Neural progenitor cell (in vitro differentiated cells): Measurements from ENCODE around the gene IL15. TPM values are rescaled to one million over a fixed set of nuclear protein-coding genes. Genes with fewer than 3 reads are reported as not detected.

Experiments used
- DNase-seq: peaks from one replicate; pipeline ENCODE4 v3.0.0-alpha.2; 2016; ENCODE audit warnings: low spot score
- H2AFZ ChIP-seq: fragments of 200-600 bp; sonication (generic); replicated peaks from 2 replicates; pipeline ENCODE4 v1.6.1; 2016; ENCODE audit warnings: antibody characterized with exemption
- H3F3A ChIP-seq: fragments of 200-600 bp; sonication (generic); 2 replicates; pipeline ENCODE4 v1.6.1; 2016; ENCODE audit warnings: antibody characterized with exemption, low read depth
- H3K27ac ChIP-seq: fragments of 200-600 bp; sonication (generic); 2 replicates; pipeline ENCODE4 v1.5.1; 2016; ENCODE audit warnings: mild to moderate bottlenecking
- H3K27me3 ChIP-seq: fragments of 200-600 bp; sonication (generic); 2 replicates; pipeline ENCODE4 v1.6.1; 2016; ENCODE audit warnings: mild to moderate bottlenecking, moderate library complexity
- H3K36me3 ChIP-seq: fragments of 200-600 bp; sonication (generic); 2 replicates; pipeline ENCODE4 v1.5.1; 2016
- H3K4me1 ChIP-seq: fragments of 200-600 bp; sonication (generic); 2 replicates; pipeline ENCODE4 v1.6.1; 2016; ENCODE audit warnings: mixed run types
- H3K4me2 ChIP-seq: fragments of 200-600 bp; sonication (generic); 2 replicates; pipeline ENCODE4 v1.6.1; 2016
- H3K4me3 ChIP-seq: fragments of 200-600 bp; sonication (generic); 2 replicates; pipeline ENCODE4 v1.5.1; 2016
- H3K79me2 ChIP-seq: fragments of 200-600 bp; sonication (generic); 2 replicates; pipeline ENCODE4 v1.6.1; 2016; ENCODE audit warnings: low read depth
- H3K9ac ChIP-seq: fragments of 200-600 bp; sonication (generic); 2 replicates; pipeline ENCODE4 v1.6.1; 2016
- H3K9me3 ChIP-seq: fragments of 200-600 bp; sonication (generic); 2 replicates; pipeline ENCODE4 v1.5.1; 2016; ENCODE audit warnings: low read depth
- H4K20me1 ChIP-seq: fragments of 200-600 bp; sonication (generic); 2 replicates; pipeline ENCODE4 v1.6.1; 2016; ENCODE audit warnings: low read depth
- H3K27ac Mint-ChIP-seq: 3 replicates; pipeline ENCODE4 v1.8.0; 2021; ENCODE audit warnings: mixed read lengths
- H3K27me3 Mint-ChIP-seq: 2 replicates; pipeline ENCODE4 v1.8.0; 2022; ENCODE audit warnings: low read depth, mild to moderate bottlenecking, inconsistent platforms, moderate library complexity, mixed read lengths; ENCODE audit not compliant: insufficient read depth
- H3K36me3 Mint-ChIP-seq: 3 replicates; pipeline ENCODE4 v1.8.0; 2021; ENCODE audit warnings: mixed read lengths
- H3K4me1 Mint-ChIP-seq: 3 replicates; pipeline ENCODE4 v1.8.0; 2021; ENCODE audit warnings: mixed read lengths
- H3K4me3 Mint-ChIP-seq: 3 replicates; pipeline ENCODE4 v1.8.0; 2021; ENCODE audit warnings: mild to moderate bottlenecking, moderate library complexity, mixed read lengths
- H3K9me3 Mint-ChIP-seq: 3 replicates; pipeline ENCODE4 v1.8.0; 2020; ENCODE audit warnings: mixed read lengths
- CTCF ChIP-seq: fragments of 200-600 bp; sonication (generic); IDR thresholded peaks from 2 replicates; pipeline ENCODE4 v1.5.1; 2017; ENCODE audit warnings: antibody characterized with exemption, mild to moderate bottlenecking
- EZH2 ChIP-seq: fragments of 200-600 bp; sonication (generic); IDR thresholded peaks from 2 replicates; pipeline ENCODE4 v1.6.1; 2017; ENCODE audit warnings: antibody characterized with exemption, mild to moderate bottlenecking, moderate library complexity
- EZH2phosphoT487 ChIP-seq: fragments of 200-600 bp; sonication (generic); IDR thresholded peaks from 2 replicates; pipeline ENCODE4 v1.6.1; 2017; ENCODE audit warnings: antibody characterized with exemption
- total RNA-seq: library from RNA; depleted of rRNA; stranded (reverse); fragments of >200 nt; gene quantifications from 2 replicates; pipeline ENCODE4 v1.2.3, GENCODE V29; 2015; ENCODE audit warnings: low replicate concordance

Gene IL15
- total RNA-seq, 1 donor from 2014 or later = not detected

DNA sequence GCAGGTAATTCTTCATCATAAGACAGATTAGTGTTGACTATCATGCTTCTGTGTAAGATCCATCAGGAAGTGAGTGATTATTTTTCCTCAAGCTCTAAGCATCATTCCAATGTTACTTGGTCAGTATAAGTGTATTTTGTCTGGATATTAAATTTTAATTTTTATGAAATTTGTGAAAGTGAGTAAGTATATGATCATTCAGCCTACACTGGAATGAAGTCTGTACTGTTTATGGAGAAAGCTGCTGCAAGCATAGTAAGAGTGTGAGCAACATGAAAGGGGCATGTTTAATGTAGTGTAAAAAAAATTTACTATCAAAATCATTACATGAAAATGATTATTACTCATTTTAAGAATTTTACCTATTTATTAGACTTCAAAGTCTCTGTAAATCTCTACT, 84.8 kb downstream of the IL15 start:
- Histone ChIP-seq H3K27ac (no peak overlapping the region), H3K9ac (no peak overlapping the region), H3K4me1 (no peaks in the 10 kb centered on the region), H3K27me3 (no peaks in the 10 kb centered on the region), H3K4me2 (no peak overlapping the region), H3K4me3 (no peak overlapping the region), H3K9me3 (no peaks in the 10 kb centered on the region), H3F3A (no peaks in the 10 kb centered on the region), H3K79me2 (no peaks in the 10 kb centered on the region), H3K36me3 (no peaks in the 10 kb centered on the region), H2AFZ (no peak overlapping the region), H4K20me1 (no peaks in the 10 kb centered on the region)
- Mint-ChIP-seq H3K27me3 (no peaks in the 10 kb centered on the region), H3K36me3 (no peaks in the 10 kb centered on the region), H3K4me3 (no peak overlapping the region), H3K4me1 (no peaks in the 10 kb centered on the region), H3K27ac (no peak overlapping the region), H3K9me3 (peaks cover 5% of the 10 kb centered on the region)
- no peak for TF ChIP-seq CTCF
- TF ChIP-seq EZH2 = no peak
- TF ChIP-seq EZH2phosphoT487 = no peak
- DNase-seq = no peak

- TF ChIP-seq CTCF = no peak
- no peak for TF ChIP-seq EZH2phosphoT487
- TF ChIP-seq EZH2 = no peak
- H3K36me3 Mint-ChIP-seq = no peaks in the 10 kb centered on the region
- H3K4me1 Mint-ChIP-seq = no peaks in the 10 kb centered on the region
- Histone ChIP-seq H3K4me1 (no peaks in the 10 kb centered on the region), H3K27me3 (no peaks in the 10 kb centered on the region), H3K36me3 (no peaks in the 10 kb centered on the region), H3K27ac (no peak overlapping the region), H3K9ac (no peak overlapping the region), H3K79me2 (no peaks in the 10 kb centered on the region), H2AFZ (no peak overlapping the region), H4K20me1 (no peaks in the 10 kb centered on the region), H3K9me3 (no peaks in the 10 kb centered on the region), H3F3A (no peaks in the 10 kb centered on the region), H3K4me3 (no peak overlapping the region), H3K4me2 (no peak overlapping the region)
- H3K4me3 Mint-ChIP-seq = no peak overlapping the region
- no peaks in the 10 kb centered on the region for H3K9me3 Mint-ChIP-seq
- no peak for DNase-seq
- no peaks in the 10 kb centered on the region for H3K27me3 Mint-ChIP-seq
- no peak overlapping the region for H3K27ac Mint-ChIP-seq
Observed at GRCh38 chr4:141724646-141725045, 88.3 kb downstream of the IL15 start.

GRCh38 chr4:141727420-141727819, 91.0 kb downstream of the IL15 start:
- Mint-ChIP-seq H3K4me1 (no peaks in the 10 kb centered on the region), H3K27ac (no peak overlapping the region), H3K27me3 (no peaks in the 10 kb centered on the region), H3K36me3 (no peaks in the 10 kb centered on the region), H3K9me3 (no peaks in the 10 kb centered on the region), H3K4me3 (no peak overlapping the region)
- Histone ChIP-seq H3F3A (no peaks in the 10 kb centered on the region), H3K9ac (no peak overlapping the region), H3K79me2 (no peaks in the 10 kb centered on the region), H2AFZ (no peak overlapping the region), H3K27ac (no peak overlapping the region), H3K4me3 (no peak overlapping the region), H3K4me1 (no peaks in the 10 kb centered on the region), H4K20me1 (no peaks in the 10 kb centered on the region), H3K27me3 (no peaks in the 10 kb centered on the region), H3K36me3 (no peaks in the 10 kb centered on the region), H3K9me3 (no peaks in the 10 kb centered on the region), H3K4me2 (no peak overlapping the region)
- TF ChIP-seq EZH2 (no peak), CTCF (no peak), EZH2phosphoT487 (no peak)
- no peak for DNase-seq

DNA sequence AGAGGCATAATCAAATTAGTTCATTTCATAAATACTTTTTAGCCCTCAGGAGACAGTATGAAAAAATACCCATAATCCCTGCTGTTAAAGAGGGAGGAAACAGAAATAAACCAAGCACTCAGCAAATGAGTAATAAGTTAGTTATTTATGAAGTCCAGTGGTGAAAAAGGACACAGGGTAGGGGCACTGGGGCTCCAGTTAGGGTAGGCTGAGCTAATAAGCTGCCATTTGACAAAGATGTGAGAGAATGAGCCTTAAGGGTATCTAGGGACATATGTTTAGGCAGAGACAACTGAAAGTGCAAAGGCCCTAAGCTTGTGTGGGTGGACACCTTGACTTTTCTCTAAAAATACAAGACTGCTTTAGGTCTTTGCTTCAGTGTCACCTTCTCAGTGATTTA, 94.4 kb downstream of the IL15 start:
- H4K20me1 ChIP-seq = no peaks in the 10 kb centered on the region
- no peaks in the 10 kb centered on the region for H3K36me3 Mint-ChIP-seq
- no peak overlapping the region for H3K27ac ChIP-seq
- no peaks in the 10 kb centered on the region for H3K36me3 ChIP-seq
- H3K4me3 ChIP-seq = no peak overlapping the region
- no peaks in the 10 kb centered on the region for H3K79me2 ChIP-seq
- no peak overlapping the region for H3K4me2 ChIP-seq
- no peak for DNase-seq
- H3K27ac Mint-ChIP-seq = no peak overlapping the region
- no peaks in the 10 kb centered on the region for H3K4me1 ChIP-seq
- no peaks in the 10 kb centered on the region for H3K27me3 ChIP-seq
- TF ChIP-seq EZH2phosphoT487 (no peak), CTCF (no peak), EZH2 (no peak)
- H3K4me3 Mint-ChIP-seq = no peak overlapping the region
- no peaks in the 10 kb centered on the region for H3K4me1 Mint-ChIP-seq
- no peaks in the 10 kb centered on the region for H3K9me3 ChIP-seq
- no peak overlapping the region for H2AFZ ChIP-seq
- H3F3A ChIP-seq = no peaks in the 10 kb centered on the region
- H3K27me3 Mint-ChIP-seq = no peaks in the 10 kb centered on the region
- no peaks in the 10 kb centered on the region for H3K9me3 Mint-ChIP-seq
- H3K9ac ChIP-seq = no peak overlapping the region
